ENCODE data around the gene ZNF619. TPM values are rescaled to one million over a fixed set of nuclear protein-coding genes. Genes with fewer than 3 reads are reported as not detected.

ZNF619 gene
- total RNA-seq, 6 experiments from 2014 or later, result 2.0 to 5.2 (median 4.5) TPM

DNA sequence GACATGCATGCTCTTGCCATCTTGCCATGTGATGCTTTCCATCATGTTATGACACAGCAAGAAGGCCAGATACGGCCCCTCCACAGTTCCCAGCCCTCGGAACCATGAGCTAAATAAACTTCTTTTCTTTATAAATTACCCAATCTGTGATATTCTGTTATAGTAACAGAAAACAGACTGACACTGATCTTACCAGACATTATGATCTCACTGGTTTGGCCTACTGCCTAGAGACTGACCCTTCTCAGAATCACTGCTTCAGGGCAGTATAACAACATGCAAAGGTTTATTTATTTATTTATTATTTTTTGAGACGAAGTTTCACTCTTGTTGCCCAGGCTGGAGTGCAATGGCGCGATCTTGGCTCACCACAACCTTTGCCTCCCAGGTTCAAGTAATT is 14.0 kb downstream of the ZNF619 start:
- intact Hi-C loops (cut with DNase I), result no loop called here
- no peak for ATAC-seq
- DNase-seq, result no peak
- Histone ChIP-seq H3K4me3 (no peak overlapping the region), H3K9me3 (peaks cover 0 to 9% (median 2%) of the 10 kb centered on the region in 4 donors), H3K4me1 (no peaks in the 10 kb centered on the region), H3K27me3 (no peaks in the 10 kb centered on the region), H3K36me3 (peaks cover 0 to 10% (median 5%) of the 10 kb centered on the region in 4 donors), H3K27ac (no peak overlapping the region)
- TF ChIP-seq, protein P1, sequence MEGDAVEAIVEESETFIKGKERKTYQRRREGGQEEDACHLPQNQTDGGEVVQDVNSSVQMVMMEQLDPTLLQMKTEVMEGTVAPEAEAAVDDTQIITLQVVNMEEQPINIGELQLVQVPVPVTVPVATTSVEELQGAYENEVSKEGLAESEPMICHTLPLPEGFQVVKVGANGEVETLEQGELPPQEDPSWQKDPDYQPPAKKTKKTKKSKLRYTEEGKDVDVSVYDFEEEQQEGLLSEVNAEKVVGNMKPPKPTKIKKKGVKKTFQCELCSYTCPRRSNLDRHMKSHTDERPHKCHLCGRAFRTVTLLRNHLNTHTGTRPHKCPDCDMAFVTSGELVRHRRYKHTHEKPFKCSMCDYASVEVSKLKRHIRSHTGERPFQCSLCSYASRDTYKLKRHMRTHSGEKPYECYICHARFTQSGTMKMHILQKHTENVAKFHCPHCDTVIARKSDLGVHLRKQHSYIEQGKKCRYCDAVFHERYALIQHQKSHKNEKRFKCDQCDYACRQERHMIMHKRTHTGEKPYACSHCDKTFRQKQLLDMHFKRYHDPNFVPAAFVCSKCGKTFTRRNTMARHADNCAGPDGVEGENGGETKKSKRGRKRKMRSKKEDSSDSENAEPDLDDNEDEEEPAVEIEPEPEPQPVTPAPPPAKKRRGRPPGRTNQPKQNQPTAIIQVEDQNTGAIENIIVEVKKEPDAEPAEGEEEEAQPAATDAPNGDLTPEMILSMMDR (IDR thresholded peaks at IDR 0.05), result no peak
- TF ChIP-seq POLR2A (IDR thresholded peaks at IDR 0.05), result no peak
- 95% methylated on average over 4 of the region's 5 CpGs for WGBS (ENCODE audit: insufficient coverage, low coverage, low lambda C conversion rate, missing lambda C conversion rate)

DNA sequence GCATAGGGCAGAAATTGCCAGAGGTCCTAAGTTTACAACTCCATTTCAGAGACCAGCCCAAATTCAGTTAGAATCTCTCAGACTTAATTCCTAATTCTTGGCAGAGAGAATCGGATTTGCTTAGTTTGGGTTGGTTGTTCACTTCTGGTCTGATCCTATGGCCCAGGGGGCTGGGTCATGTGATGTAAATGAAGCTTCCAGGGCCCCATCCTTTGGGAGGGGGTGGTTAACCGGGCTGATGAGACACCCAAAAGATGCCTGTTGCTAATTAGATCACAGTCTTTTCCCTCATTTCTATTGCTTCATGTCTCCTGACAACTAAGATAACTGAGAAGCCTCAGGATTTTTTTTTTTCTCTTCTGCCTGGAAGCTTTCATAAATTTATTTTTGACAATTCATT is 17.8 kb downstream of the ZNF619 start:
- Histone ChIP-seq H3K4me3 (no peak overlapping the region), H3K9me3 (no peaks in the 10 kb centered on the region), H3K27me3 (no peaks in the 10 kb centered on the region), H3K27ac (no peak overlapping the region), H3K4me1 (no peaks in the 10 kb centered on the region), H3K36me3 (no peaks in the 10 kb centered on the region)
- ATAC-seq (no peak), DNase-seq (no peak)
- intact Hi-C loops (cut with DNase I), result no loop called here
- TF ChIP-seq POLR2A (IDR thresholded peaks at IDR 0.05), result no peak
- TF ChIP-seq, protein P1 (IDR thresholded peaks at IDR 0.05), result no peak
- 61% methylated on average over 2 of the region's 2 CpGs for WGBS (ENCODE audit: insufficient coverage, low coverage, low lambda C conversion rate, missing lambda C conversion rate)

DNA sequence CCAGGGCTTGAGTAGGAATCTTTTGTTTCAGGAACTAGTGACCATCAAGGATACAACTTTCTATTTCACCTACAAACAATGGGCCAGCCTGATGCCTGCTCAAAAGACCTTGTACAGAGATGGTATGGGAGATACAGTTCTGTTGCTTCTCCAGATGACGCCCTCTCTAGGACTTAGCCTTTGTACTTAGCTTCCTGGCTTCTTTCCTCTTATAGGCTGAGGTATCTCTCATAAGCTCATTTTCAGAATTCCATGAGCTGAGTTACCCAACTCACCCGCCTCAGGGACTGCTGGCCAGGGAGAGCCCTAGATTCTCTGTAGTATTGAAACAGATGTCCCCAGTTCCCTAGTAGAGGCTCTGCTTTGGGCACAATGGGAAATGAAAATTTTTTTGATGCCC is 20.4 kb downstream of the ZNF619 start:
- H3K27ac ChIP-seq, result no peak overlapping the region
- 85% methylated on average over 2 of the region's 2 CpGs for WGBS (ENCODE audit: insufficient coverage, low coverage, low lambda C conversion rate, missing lambda C conversion rate)
- intact Hi-C loops (cut with DNase I), result no loop called here
- H3K9me3 ChIP-seq, result no peaks in the 10 kb centered on the region
- TF ChIP-seq, protein P1 (IDR thresholded peaks at IDR 0.05), result no peak
- TF ChIP-seq POLR2A (IDR thresholded peaks at IDR 0.05), result no peak
- H3K27me3 ChIP-seq, result no peaks in the 10 kb centered on the region
- no peak for DNase-seq
- no peaks in the 10 kb centered on the region for H3K4me1 ChIP-seq
- H3K4me3 ChIP-seq, result no peak overlapping the region
- no peak for ATAC-seq
- no peaks in the 10 kb centered on the region for H3K36me3 ChIP-seq

DNA sequence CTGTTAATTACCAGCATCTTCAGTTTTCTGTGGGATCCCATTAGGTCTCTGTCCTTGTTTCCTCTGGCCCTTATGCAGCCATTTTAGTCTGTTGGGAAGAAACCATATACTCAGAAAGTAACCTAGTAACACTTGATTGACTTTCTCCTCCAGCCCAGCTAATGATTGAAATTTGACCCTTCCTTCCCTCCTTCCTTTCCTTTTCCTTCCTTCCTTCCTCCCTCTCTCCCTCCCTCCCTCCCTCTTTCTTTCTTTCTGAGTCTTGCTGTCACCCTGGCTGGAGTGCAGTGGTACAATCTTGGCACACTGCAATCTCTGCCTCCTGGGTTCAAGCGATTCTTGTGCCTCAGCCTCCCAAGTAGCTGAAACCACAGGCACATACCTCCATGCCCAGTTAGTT is 23.0 kb downstream of the ZNF619 start:
- TF ChIP-seq, protein P1 (IDR thresholded peaks at IDR 0.05), result no peak
- no peak for TF ChIP-seq POLR2A (IDR thresholded peaks at IDR 0.05)
- intact Hi-C loops (cut with DNase I), result no loop called here
- no peak for DNase-seq
- Histone ChIP-seq H3K9me3 (no peaks in the 10 kb centered on the region), H3K27me3 (no peaks in the 10 kb centered on the region), H3K4me3 (no peak overlapping the region), H3K27ac (no peak overlapping the region), H3K4me1 (no peaks in the 10 kb centered on the region), H3K36me3 (no peaks in the 10 kb centered on the region)
- 88% methylated on average over 1 of the region's 1 CpG for WGBS (ENCODE audit: insufficient coverage, low coverage, low lambda C conversion rate, missing lambda C conversion rate)
- no peak for ATAC-seq

DNA sequence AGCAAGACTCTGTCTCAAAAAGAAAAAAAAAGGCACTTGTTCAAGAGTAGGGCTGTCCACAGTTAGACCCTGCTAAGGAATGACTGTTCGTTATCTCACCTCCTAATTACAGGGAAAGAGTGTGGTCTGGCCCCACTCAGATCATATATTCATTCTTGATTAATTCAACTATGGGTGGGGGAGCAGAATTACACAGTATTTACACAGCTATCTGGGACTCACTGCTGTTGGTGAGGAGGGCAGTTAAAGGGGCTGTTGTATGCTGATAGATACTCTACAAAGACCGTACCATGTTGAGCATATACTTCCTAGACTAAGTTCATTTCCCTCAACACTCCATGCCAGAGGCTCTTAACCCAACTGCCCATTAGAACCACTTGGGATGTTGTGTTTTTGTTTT is 25.1 kb downstream of the ZNF619 start:
- intact Hi-C loops (cut with DNase I), result no loop called here
- 90% methylated on average over 2 of the region's 2 CpGs for WGBS (ENCODE audit: insufficient coverage, low coverage, low lambda C conversion rate, missing lambda C conversion rate)
- Histone ChIP-seq H3K27me3 (no peaks in the 10 kb centered on the region), H3K4me3 (no peak overlapping the region), H3K36me3 (no peaks in the 10 kb centered on the region), H3K4me1 (peaks cover 0 to 4% (median 0%) of the 10 kb centered on the region in 4 donors), H3K27ac (no peak overlapping the region), H3K9me3 (no peaks in the 10 kb centered on the region)
- TF ChIP-seq, protein P1 (IDR thresholded peaks at IDR 0.05), result no peak
- no peak for TF ChIP-seq POLR2A (IDR thresholded peaks at IDR 0.05)
- DNase-seq (no peak), ATAC-seq (no peak)
